Stomach (tissue), 4 donors: ENCODE data around the gene CCDC93.

Experiments used
- POLR2A ChIP-seq, 4 donors: fragments of 450-650 bp; IDR thresholded peaks; one replicate each; pipeline ENCODE4 v1.6.1; 2016; ENCODE audit warnings: antibody characterized with exemption in 4 of 4, control low read depth in 2 of 4, mild to moderate bottlenecking in 1 of 4, moderate library complexity in 1 of 4
- TF ChIP-seq, protein P1 (sequence below), 7 experiments: fragments of 450-650 bp in 4 of 7; fragments of 200-600 bp in 3 of 7; sonication (generic) in 3 of 7; IDR thresholded peaks; one replicate each; pipeline ENCODE4 v1.5.1; 2016 to 2019; ENCODE audit warnings: antibody characterized with exemption in 7 of 7, control low read depth in 2 of 7, mild to moderate bottlenecking in 1 of 7

- TF ChIP-seq, protein P1, sequence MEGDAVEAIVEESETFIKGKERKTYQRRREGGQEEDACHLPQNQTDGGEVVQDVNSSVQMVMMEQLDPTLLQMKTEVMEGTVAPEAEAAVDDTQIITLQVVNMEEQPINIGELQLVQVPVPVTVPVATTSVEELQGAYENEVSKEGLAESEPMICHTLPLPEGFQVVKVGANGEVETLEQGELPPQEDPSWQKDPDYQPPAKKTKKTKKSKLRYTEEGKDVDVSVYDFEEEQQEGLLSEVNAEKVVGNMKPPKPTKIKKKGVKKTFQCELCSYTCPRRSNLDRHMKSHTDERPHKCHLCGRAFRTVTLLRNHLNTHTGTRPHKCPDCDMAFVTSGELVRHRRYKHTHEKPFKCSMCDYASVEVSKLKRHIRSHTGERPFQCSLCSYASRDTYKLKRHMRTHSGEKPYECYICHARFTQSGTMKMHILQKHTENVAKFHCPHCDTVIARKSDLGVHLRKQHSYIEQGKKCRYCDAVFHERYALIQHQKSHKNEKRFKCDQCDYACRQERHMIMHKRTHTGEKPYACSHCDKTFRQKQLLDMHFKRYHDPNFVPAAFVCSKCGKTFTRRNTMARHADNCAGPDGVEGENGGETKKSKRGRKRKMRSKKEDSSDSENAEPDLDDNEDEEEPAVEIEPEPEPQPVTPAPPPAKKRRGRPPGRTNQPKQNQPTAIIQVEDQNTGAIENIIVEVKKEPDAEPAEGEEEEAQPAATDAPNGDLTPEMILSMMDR (IDR thresholded peaks at IDR 0.05): no peak
- no peak for TF ChIP-seq POLR2A (IDR thresholded peaks at IDR 0.05)
These were observed 60.6 kb downstream of the CCDC93 start for GRCh38 chr2:117953231-117953630.
